D721Med (cell line): ENCODE data around the gene IRAG1.

ENCODE experiments used
- DNase-seq: peaks from one replicate; pipeline ENCODE4 v3.0.0; 2011; ENCODE audit warnings: low spot score; ENCODE audit not compliant: insufficient read length
- FAIRE-seq: peaks from 2 replicates; lab custom pipeline; 2011; peaks lifted over from hg19 to GRCh38; lab: Jason Lieb, UNC
- TF ChIP-seq, protein P1 (sequence below): IDR thresholded peaks from 2 replicates; pipeline ENCODE4 v1.5.1; 2012; ENCODE audit warnings: mild to moderate bottlenecking, control low read depth; ENCODE audit not compliant: insufficient read depth; ENCODE audit errors: missing control alignments

IRAG1 gene

DNA sequence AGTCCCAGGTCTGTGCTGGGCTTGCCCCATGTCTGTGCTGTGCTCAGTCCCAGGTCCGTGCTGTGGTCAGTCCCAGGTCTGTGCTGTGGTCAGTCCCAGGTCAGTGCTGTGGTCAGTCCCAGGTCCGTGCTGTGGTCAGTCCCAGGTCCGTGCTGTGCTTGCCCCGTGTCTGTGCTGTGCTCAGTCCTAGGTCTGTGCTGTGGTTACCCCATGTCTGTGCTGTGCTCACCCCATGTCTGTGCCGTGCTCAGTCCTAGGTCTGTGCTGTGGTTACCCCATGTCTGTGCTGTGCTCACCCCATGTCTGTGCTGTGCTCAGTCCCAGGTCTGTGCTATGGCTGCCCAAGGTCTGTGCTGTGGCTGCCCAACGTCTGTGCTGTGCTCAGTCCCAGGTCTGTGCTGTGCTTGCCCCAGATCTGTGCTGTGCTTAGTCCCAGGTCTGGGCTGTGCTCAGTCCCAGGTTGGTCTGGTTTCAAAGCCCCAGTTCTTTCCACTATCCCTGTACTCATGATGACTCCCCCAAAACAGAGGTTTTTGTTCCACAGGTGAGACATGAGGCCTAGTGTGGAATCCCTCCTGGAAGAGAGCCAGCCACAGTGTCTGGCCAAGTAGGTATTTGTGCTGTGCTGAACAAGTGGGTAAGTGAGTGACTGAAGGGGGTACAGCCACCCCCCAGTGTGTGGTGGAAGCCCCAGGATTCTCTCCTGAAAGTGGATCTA lies 34.8 kb downstream of the IRAG1 start:
- FAIRE-seq (no peak), DNase-seq (no peak)
- TF ChIP-seq, protein P1, sequence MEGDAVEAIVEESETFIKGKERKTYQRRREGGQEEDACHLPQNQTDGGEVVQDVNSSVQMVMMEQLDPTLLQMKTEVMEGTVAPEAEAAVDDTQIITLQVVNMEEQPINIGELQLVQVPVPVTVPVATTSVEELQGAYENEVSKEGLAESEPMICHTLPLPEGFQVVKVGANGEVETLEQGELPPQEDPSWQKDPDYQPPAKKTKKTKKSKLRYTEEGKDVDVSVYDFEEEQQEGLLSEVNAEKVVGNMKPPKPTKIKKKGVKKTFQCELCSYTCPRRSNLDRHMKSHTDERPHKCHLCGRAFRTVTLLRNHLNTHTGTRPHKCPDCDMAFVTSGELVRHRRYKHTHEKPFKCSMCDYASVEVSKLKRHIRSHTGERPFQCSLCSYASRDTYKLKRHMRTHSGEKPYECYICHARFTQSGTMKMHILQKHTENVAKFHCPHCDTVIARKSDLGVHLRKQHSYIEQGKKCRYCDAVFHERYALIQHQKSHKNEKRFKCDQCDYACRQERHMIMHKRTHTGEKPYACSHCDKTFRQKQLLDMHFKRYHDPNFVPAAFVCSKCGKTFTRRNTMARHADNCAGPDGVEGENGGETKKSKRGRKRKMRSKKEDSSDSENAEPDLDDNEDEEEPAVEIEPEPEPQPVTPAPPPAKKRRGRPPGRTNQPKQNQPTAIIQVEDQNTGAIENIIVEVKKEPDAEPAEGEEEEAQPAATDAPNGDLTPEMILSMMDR, result no peak

DNA sequence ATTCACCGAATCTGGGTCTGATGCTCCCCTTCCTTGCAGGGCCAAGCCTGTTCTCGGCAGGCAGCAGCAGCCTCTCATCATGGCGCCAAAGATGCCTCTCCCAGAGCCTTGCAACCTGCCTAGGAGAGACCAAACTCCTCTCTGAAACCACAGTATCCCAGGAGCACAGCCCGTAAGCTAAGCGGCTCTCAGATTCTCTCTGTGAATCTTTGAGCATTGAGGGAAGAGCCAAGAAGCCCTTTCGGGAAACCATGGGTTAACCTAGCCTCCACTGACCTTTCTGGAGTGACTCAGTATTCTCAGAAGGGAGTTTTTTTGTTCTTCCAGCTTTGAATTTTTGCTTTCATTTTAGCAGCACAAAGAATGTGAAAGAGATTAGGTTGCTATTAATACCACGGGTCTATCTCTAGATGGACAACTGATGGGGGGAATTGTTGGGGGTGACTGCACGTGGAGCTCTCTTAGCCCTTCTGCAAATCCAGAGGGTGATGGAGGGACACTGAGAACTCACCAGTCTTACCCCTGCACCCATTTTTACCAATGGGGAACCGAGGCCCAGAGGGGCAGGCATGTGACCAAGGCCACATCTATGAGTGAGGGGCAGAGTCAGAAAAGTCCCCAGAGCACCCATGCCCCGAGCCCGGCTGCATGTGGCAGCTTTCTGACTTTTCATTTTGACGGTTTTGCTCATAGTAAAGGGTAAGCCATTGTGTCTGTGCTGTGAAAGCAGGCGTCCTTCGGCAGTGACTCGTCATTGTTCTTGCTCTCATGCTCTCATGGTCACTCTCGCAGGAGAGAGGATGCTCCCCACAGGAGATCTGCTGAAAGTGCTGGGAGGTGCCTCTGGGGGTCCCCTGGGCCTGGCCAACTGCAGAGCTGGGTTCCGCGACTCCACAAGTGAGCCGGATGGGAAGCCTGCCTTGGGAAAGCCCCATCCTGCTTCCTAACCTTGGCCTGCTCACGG lies 36.0 kb downstream of the IRAG1 start:
- TF ChIP-seq, protein P1, result no peak
- FAIRE-seq (no peak), DNase-seq (no peak)

DNA sequence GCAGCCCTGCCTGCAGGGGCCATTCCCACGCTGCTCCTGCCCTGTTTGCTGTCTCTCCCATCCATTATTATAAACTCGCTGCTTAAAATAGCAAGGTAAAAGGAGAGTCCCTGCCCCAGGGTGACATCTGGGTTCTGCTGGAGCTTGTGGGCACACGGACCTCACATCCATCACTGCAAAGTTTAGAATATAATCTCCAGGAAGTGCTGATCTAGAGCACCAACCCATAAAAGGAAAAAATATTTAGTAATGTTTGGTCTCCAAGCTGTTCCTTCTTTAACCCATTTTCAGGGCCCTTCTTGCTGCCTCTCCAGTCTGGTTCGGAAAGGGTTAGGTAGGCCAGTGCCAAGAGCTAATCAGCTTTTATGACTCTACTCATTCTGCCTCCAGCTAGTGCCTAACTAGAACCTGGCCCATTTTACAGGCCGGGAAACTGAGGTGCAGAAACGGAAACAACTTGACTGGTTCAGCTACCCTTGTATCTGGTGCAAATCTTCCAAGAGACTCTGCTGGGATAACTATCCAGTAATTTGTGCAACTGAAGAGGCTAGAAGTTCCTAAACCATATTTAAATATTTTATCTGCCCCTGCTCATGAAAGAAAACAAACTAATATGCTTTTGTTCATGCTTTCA lies 37.5 kb downstream of the IRAG1 start:
- no peak for FAIRE-seq
- no peak for DNase-seq
- TF ChIP-seq, protein P1, result no peak

DNA sequence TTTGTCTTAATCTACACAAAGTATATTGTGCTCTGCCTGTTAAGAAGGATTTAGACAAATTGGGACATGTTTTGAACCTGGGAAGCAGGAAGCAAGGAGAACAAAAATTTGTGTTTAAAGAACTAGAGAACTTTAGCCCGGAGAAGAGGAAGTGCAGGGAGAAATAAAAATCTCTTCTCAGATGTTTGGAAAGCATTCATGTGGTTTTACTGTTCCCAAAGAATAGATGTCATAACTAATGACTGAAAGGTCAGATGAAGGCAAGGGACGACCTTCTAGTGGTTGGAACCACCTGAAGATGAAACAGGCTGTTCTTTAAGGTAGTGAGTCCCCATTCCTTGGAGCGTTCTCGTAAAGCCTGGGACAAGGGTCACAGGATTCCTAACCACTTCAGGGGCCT lies 38.3 kb downstream of the IRAG1 start:
- no peak for FAIRE-seq
- TF ChIP-seq, protein P1, result no peak
- DNase-seq, result no peak

DNA sequence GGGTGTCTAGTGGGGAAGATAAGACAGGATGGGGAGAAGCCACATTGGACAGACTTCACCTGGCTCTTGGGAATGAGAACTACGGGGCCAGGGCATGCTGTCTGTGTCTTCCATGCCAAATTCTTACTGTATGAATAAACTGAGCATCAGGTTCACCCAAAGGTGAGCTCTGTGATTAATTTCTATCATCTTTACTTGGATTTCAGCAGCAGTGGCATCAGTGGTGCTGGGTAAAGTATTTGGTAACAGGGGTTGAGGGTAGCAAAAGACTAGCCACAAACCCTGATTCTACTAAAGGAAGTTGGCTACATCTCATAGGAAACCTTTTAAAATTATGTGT lies 38.8 kb downstream of the IRAG1 start:
- FAIRE-seq (no peak), DNase-seq (no peak)
- TF ChIP-seq, protein P1, result no peak

DNA sequence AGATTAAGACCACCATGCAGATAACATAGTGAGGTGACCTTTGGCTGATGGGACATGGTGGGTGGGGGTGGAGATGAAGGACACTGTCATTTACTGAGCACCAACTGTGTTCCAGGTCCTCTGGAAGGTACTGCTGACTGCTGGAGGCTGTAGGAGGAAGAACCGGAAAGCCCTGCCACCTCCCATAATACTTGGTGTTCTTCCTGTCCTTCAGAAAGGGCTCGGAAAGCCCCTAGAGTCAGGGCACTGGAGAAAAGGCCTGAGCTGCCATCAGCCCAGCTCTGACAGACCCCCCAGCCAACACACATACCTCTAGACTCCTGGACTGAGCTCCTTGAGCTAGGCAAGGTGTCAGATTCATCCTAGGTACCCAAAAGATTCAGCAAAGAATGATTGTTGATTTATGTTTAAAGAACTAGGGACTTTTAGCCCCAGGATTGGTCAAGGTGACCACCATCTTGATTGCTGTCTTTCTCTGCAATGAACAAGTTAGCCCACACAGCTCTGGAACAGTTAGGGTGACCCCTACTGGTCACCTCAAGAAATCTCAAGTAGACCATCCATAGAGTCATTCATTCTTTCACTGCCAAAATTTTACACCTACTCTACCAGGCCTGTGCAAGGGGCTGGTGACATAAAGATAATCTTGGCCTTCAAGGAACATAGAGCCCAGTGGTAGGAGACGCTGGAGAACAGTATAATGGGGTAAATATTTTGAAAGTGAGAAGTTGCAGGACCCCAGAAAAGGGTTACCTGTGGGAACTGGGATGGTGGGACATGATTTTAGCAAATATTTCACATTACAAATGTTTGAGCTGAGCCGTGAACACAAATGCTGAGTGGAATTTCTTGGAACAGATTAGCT lies 39.4 kb downstream of the IRAG1 start:
- no peak for FAIRE-seq

More for the DNA sequence above, 39.4 kb downstream of the IRAG1 start:
- TF ChIP-seq, protein P1, result peak; percentile 54
- no peak for DNase-seq
